GM23248 (cell line): ENCODE measurements around the gene ATP2B3.

ENCODE experiments used
- EZH2 ChIP-seq: fragments of 200-600 bp; sonication (generic); IDR thresholded peaks from 2 replicates; pipeline ENCODE4 v1.6.1; 2018; ENCODE audit warnings: antibody characterized with exemption, mild to moderate bottlenecking; ENCODE audit not compliant: insufficient read depth, poor library complexity, severe bottlenecking
- EZH2phosphoT487 ChIP-seq: fragments of 200-600 bp; sonication (generic); IDR thresholded peaks from 2 replicates; pipeline ENCODE4 v1.6.1; 2018; ENCODE audit warnings: antibody characterized with exemption, moderate library complexity, mild to moderate bottlenecking, low read depth; ENCODE audit not compliant: insufficient read depth

DNA sequence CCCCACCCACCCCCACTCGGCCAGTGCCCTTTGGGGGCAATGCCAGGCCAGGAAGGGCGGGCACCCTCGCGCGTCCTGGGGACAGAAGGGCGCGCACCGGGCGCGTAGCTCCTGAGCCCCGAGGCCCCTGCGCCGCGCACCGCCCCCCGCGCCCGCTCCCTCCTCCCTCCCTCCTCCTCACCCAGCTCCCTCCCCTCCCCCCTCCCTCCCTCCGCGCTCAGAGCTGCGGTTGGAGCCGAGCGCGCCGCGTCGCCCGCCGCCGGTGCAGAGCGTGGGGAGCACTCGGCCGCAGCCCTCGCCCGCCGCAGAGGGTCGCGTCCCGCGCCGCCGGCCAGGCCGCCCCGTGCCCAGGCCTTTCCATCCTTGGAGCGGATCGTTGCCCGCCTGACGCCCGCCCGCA, at the start of gene ATP2B3:
- no peak for TF ChIP-seq EZH2
- no peak for TF ChIP-seq EZH2phosphoT487
